ENCODE data around the gene RNF150.

Gene RNF150

DNA sequence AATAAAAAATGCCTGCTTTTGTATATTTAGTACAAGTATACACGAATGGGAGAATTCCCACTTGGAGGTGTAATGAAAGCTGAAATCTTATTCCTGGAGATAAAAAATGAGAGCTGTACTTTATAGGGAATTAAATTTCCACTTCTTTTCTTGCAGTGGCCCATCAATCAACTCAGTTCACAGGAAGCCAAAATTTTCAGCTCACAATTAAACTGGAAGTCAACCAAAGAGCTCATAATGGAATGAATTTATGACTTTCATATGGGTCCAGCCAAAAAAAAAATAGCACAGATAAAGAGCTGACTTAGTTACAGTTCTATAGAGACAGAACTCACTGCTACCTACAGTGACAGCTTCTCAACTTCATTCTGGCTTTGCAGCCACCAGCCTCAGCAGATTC is 261.9 kb downstream of the RNF150 start:
- Histone ChIP-seq H3K4me1 (ENCODE audit: control insufficient read depth in 1 of 2, insufficient read depth in 2 of 2, low read length in 2 of 2) (peaks cover 0 to 17% of the 10 kb centered on the region in 2 donors), H3K9me3 (ENCODE audit: control insufficient read depth in 1 of 2, low read length in 2 of 2) (no peaks in the 10 kb centered on the region), H3K36me3 (ENCODE audit: control insufficient read depth in 1 of 2, insufficient read depth in 2 of 2, low read length in 2 of 2) (peaks cover 0 to 5% of the 10 kb centered on the region in 2 donors), H3K27ac (ENCODE audit: low read length) (no peak overlapping the region), H3K27me3 (ENCODE audit: low read depth, low read length) (no peaks in the 10 kb centered on the region), H3K4me3 (ENCODE audit: low read depth in 1 of 2, low read length in 2 of 2) (no peak overlapping the region)

GRCh38 chr4:140870427-140870826 is 262.8 kb downstream of the RNF150 start:
- Histone ChIP-seq H3K9me3 (ENCODE audit: control insufficient read depth in 1 of 2, low read length in 2 of 2) (no peaks in the 10 kb centered on the region), H3K4me1 (ENCODE audit: control insufficient read depth in 1 of 2, insufficient read depth in 2 of 2, low read length in 2 of 2) (peaks cover 0 to 23% of the 10 kb centered on the region in 2 donors), H3K27ac (ENCODE audit: low read length) (no peak overlapping the region), H3K4me3 (ENCODE audit: low read depth in 1 of 2, low read length in 2 of 2) (no peak overlapping the region), H3K36me3 (ENCODE audit: control insufficient read depth in 1 of 2, insufficient read depth in 2 of 2, low read length in 2 of 2) (peaks cover 0 to 5% of the 10 kb centered on the region in 2 donors), H3K27me3 (ENCODE audit: low read depth, low read length) (no peaks in the 10 kb centered on the region)

GRCh38 chr4:140869446-140869845 is 263.8 kb downstream of the RNF150 start:
- no peaks in the 10 kb centered on the region for H3K27me3 ChIP-seq (ENCODE audit: low read depth, low read length)
- peaks cover 0 to 27% of the 10 kb centered on the region in 2 donors for H3K4me1 ChIP-seq (ENCODE audit: control insufficient read depth in 1 of 2, insufficient read depth in 2 of 2, low read length in 2 of 2)
- H3K36me3 ChIP-seq (ENCODE audit: control insufficient read depth in 1 of 2, insufficient read depth in 2 of 2, low read length in 2 of 2), result peaks cover 0 to 5% of the 10 kb centered on the region in 2 donors

GRCh38 chr4:140867356-140867755 is 265.9 kb downstream of the RNF150 start:
- Histone ChIP-seq H3K9me3 (ENCODE audit: control insufficient read depth in 1 of 2, low read length in 2 of 2) (no peaks in the 10 kb centered on the region), H3K36me3 (ENCODE audit: control insufficient read depth in 1 of 2, insufficient read depth in 2 of 2, low read length in 2 of 2) (peaks cover 0 to 5% of the 10 kb centered on the region in 2 donors), H3K4me1 (ENCODE audit: control insufficient read depth in 1 of 2, insufficient read depth in 2 of 2, low read length in 2 of 2) (peaks cover 0 to 26% of the 10 kb centered on the region in 2 donors), H3K27me3 (ENCODE audit: low read depth, low read length) (no peaks in the 10 kb centered on the region), H3K27ac (ENCODE audit: low read length) (no peak overlapping the region), H3K4me3 (ENCODE audit: low read depth in 1 of 2, low read length in 2 of 2) (no peak overlapping the region)

More at GRCh38 chr4:140869446-140869845, 263.8 kb downstream of the RNF150 start:
- Histone ChIP-seq H3K27ac (ENCODE audit: low read length) (no peak overlapping the region), H3K4me3 (ENCODE audit: low read depth in 1 of 2, low read length in 2 of 2) (no peak overlapping the region), H3K9me3 (ENCODE audit: control insufficient read depth in 1 of 2, low read length in 2 of 2) (no peaks in the 10 kb centered on the region)

DNA sequence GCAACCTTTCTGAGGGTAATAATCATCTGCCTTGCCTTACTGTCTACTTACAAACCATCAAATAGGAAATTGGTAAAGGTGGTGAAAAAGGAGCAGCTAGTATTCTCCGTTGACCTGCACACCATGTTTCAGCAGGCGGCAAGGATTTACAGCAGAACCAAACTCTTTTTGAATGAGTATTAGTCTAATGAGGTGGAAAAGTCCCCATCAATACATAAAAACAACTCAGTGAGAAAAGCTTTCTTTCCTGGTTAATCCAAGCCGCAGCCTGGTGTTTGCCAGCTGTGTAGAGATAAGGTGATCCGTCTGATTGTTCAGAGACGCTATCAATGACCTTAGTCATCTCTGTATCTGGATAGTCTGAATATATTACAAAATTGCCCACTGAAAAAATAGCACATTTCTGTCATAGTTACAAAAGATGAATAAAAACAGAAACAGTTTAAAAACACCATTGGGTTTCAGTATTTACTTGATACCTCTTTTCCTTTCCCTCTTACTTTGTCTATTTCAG is 266.7 kb downstream of the RNF150 start:
- Histone ChIP-seq H3K36me3 (ENCODE audit: control insufficient read depth in 1 of 2, insufficient read depth in 2 of 2, low read length in 2 of 2) (peaks cover 0 to 5% of the 10 kb centered on the region in 2 donors), H3K27ac (ENCODE audit: low read length) (no peak overlapping the region), H3K9me3 (ENCODE audit: control insufficient read depth in 1 of 2, low read length in 2 of 2) (no peaks in the 10 kb centered on the region)

DNA sequence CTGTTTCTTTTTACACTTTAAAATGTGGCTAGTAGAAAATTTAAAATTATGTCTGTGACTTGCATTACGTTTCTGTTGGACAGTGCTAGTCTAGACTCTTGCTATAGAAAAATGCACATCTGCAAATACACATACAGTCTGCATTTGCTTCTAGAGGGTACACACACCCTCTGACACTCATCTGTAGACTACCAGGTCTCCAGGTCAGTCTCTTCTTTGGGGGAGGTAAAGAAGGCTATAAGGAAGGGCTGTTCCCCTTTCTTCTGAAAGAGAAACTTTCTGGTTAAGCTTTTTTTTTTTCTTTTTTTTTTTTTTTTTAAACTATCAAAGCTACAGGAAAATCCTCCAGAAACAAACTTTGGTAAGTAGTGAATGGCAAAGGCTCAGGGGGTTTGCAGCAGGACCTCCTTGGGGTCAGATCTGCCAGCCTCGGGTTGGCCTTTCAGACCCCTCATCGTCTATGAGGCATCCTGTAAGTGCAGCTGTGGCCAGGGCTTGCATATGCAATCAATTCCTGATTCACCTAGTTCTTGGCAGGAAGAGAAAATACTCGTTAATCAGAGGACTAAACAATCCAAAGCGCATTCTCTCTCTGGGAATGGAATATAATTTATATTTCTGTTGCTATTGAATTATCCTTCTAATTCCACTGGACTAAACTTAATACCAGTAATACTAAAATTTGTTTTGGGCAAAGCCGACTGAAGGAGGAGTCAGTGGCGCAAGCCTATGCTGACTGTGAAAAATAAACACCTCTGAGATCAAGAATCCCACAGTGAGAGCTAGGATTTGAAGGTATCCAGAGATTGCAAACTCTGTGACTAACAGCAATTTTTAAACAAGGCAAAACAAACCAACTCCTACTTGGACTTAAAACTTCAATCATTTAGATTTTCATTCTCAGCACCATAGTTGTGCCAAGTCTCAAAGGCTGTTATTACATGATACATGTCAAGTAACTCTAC is 267.7 kb downstream of the RNF150 start:
- H3K4me1 ChIP-seq (ENCODE audit: control insufficient read depth in 1 of 2, insufficient read depth in 2 of 2, low read length in 2 of 2), result peaks cover 0 to 14% of the 10 kb centered on the region in 2 donors
- no peak overlapping the region for H3K27ac ChIP-seq (ENCODE audit: low read length)
- H3K27me3 ChIP-seq (ENCODE audit: low read depth, low read length), result no peaks in the 10 kb centered on the region
- no peak overlapping the region for H3K4me3 ChIP-seq (ENCODE audit: low read depth in 1 of 2, low read length in 2 of 2)
- H3K36me3 ChIP-seq (ENCODE audit: control insufficient read depth in 1 of 2, insufficient read depth in 2 of 2, low read length in 2 of 2), result peaks cover 0 to 5% of the 10 kb centered on the region in 2 donors
- H3K9me3 ChIP-seq (ENCODE audit: control insufficient read depth in 1 of 2, low read length in 2 of 2), result no peaks in the 10 kb centered on the region

More for the DNA sequence above, 266.7 kb downstream of the RNF150 start:
- Histone ChIP-seq H3K4me1 (ENCODE audit: control insufficient read depth in 1 of 2, insufficient read depth in 2 of 2, low read length in 2 of 2) (peaks cover 0 to 20% of the 10 kb centered on the region in 2 donors), H3K4me3 (ENCODE audit: low read depth in 1 of 2, low read length in 2 of 2) (no peak overlapping the region), H3K27me3 (ENCODE audit: low read depth, low read length) (no peaks in the 10 kb centered on the region)

DNA sequence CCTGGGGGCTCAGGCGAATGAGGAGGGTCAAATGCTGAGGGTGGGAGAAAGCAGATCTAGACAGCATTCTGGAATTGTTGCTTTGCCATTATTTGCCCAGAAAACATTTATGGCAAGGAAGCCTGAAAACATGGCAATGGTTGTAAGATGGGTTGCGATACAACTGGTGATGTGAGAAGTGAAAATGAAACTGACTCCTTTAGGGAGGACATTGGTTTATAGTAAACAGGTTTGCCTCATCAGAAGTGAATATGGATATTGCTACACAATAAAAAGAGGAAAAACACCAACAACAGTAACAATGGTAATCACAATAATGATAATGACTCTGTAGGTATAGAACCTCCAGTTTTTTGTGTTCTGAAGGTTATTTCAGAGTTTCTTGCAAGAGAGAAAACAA is 270.1 kb downstream of the RNF150 start:
- Histone ChIP-seq H3K4me3 (ENCODE audit: low read depth in 1 of 2, low read length in 2 of 2) (no peak overlapping the region), H3K9me3 (ENCODE audit: control insufficient read depth in 1 of 2, low read length in 2 of 2) (no peaks in the 10 kb centered on the region), H3K36me3 (ENCODE audit: control insufficient read depth in 1 of 2, insufficient read depth in 2 of 2, low read length in 2 of 2) (peaks cover 0 to 5% of the 10 kb centered on the region in 2 donors), H3K4me1 (ENCODE audit: control insufficient read depth in 1 of 2, insufficient read depth in 2 of 2, low read length in 2 of 2) (peaks cover 0 to 17% of the 10 kb centered on the region in 2 donors), H3K27ac (ENCODE audit: low read length) (no peak overlapping the region), H3K27me3 (ENCODE audit: low read depth, low read length) (no peaks in the 10 kb centered on the region)

GRCh38 chr4:140862177-140862442 is 271.2 kb downstream of the RNF150 start:
- Histone ChIP-seq H3K9me3 (ENCODE audit: control insufficient read depth in 1 of 2, low read length in 2 of 2) (no peaks in the 10 kb centered on the region), H3K4me3 (ENCODE audit: low read depth in 1 of 2, low read length in 2 of 2) (no peak overlapping the region), H3K36me3 (ENCODE audit: control insufficient read depth in 1 of 2, insufficient read depth in 2 of 2, low read length in 2 of 2) (peaks cover 0 to under 1% of the 10 kb centered on the region in 2 donors), H3K27ac (ENCODE audit: low read length) (no peak overlapping the region), H3K27me3 (ENCODE audit: low read depth, low read length) (no peaks in the 10 kb centered on the region), H3K4me1 (ENCODE audit: control insufficient read depth in 1 of 2, insufficient read depth in 2 of 2, low read length in 2 of 2) (peaks cover 1 to 17% of the 10 kb centered on the region in 2 donors)

GRCh38 chr4:140861359-140862176 is 271.7 kb downstream of the RNF150 start:
- Histone ChIP-seq H3K27me3 (ENCODE audit: low read depth, low read length) (no peaks in the 10 kb centered on the region), H3K27ac (ENCODE audit: low read length) (no peak overlapping the region), H3K4me3 (ENCODE audit: low read depth in 1 of 2, low read length in 2 of 2) (no peak overlapping the region), H3K36me3 (ENCODE audit: control insufficient read depth in 1 of 2, insufficient read depth in 2 of 2, low read length in 2 of 2) (no peaks in the 10 kb centered on the region), H3K9me3 (ENCODE audit: control insufficient read depth in 1 of 2, low read length in 2 of 2) (no peaks in the 10 kb centered on the region), H3K4me1 (ENCODE audit: control insufficient read depth in 1 of 2, insufficient read depth in 2 of 2, low read length in 2 of 2) (peaks cover 5 to 16% of the 10 kb centered on the region in 2 donors)

DNA sequence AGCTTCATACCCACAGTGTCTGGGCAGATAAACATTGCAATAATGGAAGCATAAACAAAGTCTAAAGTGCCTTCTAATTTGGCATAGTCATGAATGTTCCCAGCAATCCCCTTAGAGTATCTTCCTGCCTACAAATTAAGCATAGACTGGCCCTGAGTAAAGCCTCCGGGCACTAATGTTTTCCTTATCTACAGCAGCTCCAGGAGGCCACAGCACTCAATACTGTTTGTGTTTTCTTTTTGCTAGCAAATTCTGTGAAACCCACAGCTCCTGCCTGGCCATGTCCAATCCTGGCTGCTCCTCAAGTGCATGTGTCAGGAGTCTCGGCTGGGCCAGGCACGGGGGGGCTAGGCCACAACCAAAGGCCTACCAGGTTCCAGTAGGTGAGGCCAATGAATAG is 274.4 kb downstream of the RNF150 start:
- H3K9me3 ChIP-seq (ENCODE audit: control insufficient read depth in 1 of 2, low read length in 2 of 2), result no peaks in the 10 kb centered on the region
- no peak overlapping the region for H3K4me3 ChIP-seq (ENCODE audit: low read depth in 1 of 2, low read length in 2 of 2)
- H3K27ac ChIP-seq (ENCODE audit: low read length), result peak overlapping the region; percentile 16
- peaks cover 4 to 5% of the 10 kb centered on the region in 2 donors for H3K4me1 ChIP-seq (ENCODE audit: control insufficient read depth in 1 of 2, insufficient read depth in 2 of 2, low read length in 2 of 2)
- no peaks in the 10 kb centered on the region for H3K27me3 ChIP-seq (ENCODE audit: low read depth, low read length)
- no peaks in the 10 kb centered on the region for H3K36me3 ChIP-seq (ENCODE audit: control insufficient read depth in 1 of 2, insufficient read depth in 2 of 2, low read length in 2 of 2)

DNA sequence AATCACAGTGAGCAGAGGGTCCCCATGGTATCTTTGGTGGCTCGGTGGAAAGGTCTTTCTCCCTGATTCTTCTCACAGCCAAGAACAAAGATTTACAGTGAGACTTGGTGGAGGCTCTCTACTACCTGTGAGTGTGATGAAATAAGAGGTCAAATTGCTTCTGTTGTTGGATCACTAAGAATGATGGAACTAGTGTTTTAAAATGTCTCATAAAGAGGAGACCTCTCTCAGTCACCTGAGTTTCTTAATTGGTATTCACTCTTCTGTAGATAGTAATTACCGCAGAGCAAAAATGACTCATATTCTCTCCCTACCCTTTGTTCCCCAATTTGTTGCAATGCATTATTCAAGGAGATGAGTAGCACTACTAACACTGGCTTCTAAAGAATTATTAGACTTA is 276.2 kb downstream of the RNF150 start:
- Histone ChIP-seq H3K27ac (ENCODE audit: low read length) (peak overlapping the region; percentile 71), H3K4me1 (ENCODE audit: control insufficient read depth in 1 of 2, insufficient read depth in 2 of 2, low read length in 2 of 2) (peaks cover 4 to 5% of the 10 kb centered on the region in 2 donors), H3K4me3 (ENCODE audit: low read depth in 1 of 2, low read length in 2 of 2) (no peak overlapping the region), H3K27me3 (ENCODE audit: low read depth, low read length) (no peaks in the 10 kb centered on the region), H3K9me3 (ENCODE audit: control insufficient read depth in 1 of 2, low read length in 2 of 2) (no peaks in the 10 kb centered on the region), H3K36me3 (ENCODE audit: control insufficient read depth in 1 of 2, insufficient read depth in 2 of 2, low read length in 2 of 2) (no peaks in the 10 kb centered on the region)
